GM12878 (cell line): ENCODE data around the gene HTR2B. TPM values are rescaled to one million over a fixed set of nuclear protein-coding genes. Genes with fewer than 3 reads are reported as not detected.

Source experiments
- ATAC-seq: fragments of 200-7000 bp; cut with Tn5 transposase; 3 replicates; pipeline ENCODE4 v1.9.1; 2020; ENCODE audit warnings: mild to moderate bottlenecking, moderate library complexity
- BruUV-seq: library from RNA; stranded (reverse); fragments of 400-500 nt; replicated peaks from 2 replicates; lab custom pipeline; 2021; lab: Mats Ljungman, UMichigan
- CTCF ChIA-PET: fragments of 300-600 bp; sonication (Branson Sonifier 250); formaldehyde crosslinking; extraction: SDS; loops from one replicate; lab custom pipeline; 2021; ENCODE audit warnings: inconsistent platforms; lab: Yijun Ruan, JAX
- POLR2A ChIA-PET: fragments of 350-600 bp; formaldehyde crosslinking; extraction: SDS; loops from one replicate; lab custom pipeline; 2021; ENCODE audit warnings: inconsistent platforms; lab: Charles Lee
- RAD21 ChIA-PET: fragments of 300-600 bp; sonication (Branson Sonifier 250); formaldehyde crosslinking; loops from one replicate; lab custom pipeline; 2023; ENCODE audit warnings: antibody characterized with exemption; ENCODE audit not compliant: unreplicated experiment; lab: Charles Lee
- SMC1A ChIA-PET: fragments of 300-600 bp; sonication (Branson Sonifier 250); formaldehyde crosslinking; loops from one replicate; lab custom pipeline; 2023; ENCODE audit not compliant: unreplicated experiment, uncharacterized antibody; lab: Charles Lee
- DNase-seq: peaks from one replicate; pipeline ENCODE4 v3.0.0-alpha.2; 2011; ENCODE audit warnings: low read depth, low spot score
- FAIRE-seq: peaks from 3 replicates; lab custom pipeline; 2011; peaks lifted over from hg19 to GRCh38; lab: Jason Lieb, UNC
- H2AFZ ChIP-seq: 2 replicates; pipeline ENCODE4 v1.6.0; 2011; ENCODE audit warnings: low read depth, low read length, control low read depth; ENCODE audit not compliant: control insufficient read depth
- H3K27ac ChIP-seq: 2 replicates; pipeline ENCODE4 v1.5.1; 2011; ENCODE audit warnings: control low read depth; ENCODE audit not compliant: control insufficient read depth, insufficient read depth
- H3K27me3 ChIP-seq, 2 experiments: replicated peaks in 1 of 2; 2 replicates each; pipeline versions ENCODE4 v1.6.0 to v1.6.1; 2011; ENCODE audit warnings: low read length in 1 of 2; ENCODE audit not compliant: control insufficient read depth in 2 of 2, insufficient read depth in 2 of 2
- H3K36me3 ChIP-seq, 2 experiments: 2 replicates each; pipeline ENCODE4 v1.5.1; 2011; ENCODE audit warnings: low read length in 1 of 2; ENCODE audit not compliant: control insufficient read depth in 2 of 2, insufficient read depth in 2 of 2
- H3K4me1 ChIP-seq: 2 replicates; pipeline ENCODE4 v1.6.1; 2011; ENCODE audit warnings: mild to moderate bottlenecking, low read length, moderate library complexity, mixed read lengths; ENCODE audit not compliant: control insufficient read depth, insufficient read depth
- H3K4me2 ChIP-seq: 2 replicates; pipeline ENCODE4 v1.6.0; 2011; ENCODE audit warnings: control low read depth; ENCODE audit not compliant: control insufficient read depth, insufficient read depth
- H3K4me3 ChIP-seq: fragments of 200-600 bp; sonication (generic); 2 replicates; pipeline ENCODE4 v1.5.1; 2016
- H3K79me2 ChIP-seq: 2 replicates; pipeline ENCODE4 v1.6.0; 2011; ENCODE audit warnings: low read length; ENCODE audit not compliant: control insufficient read depth, insufficient read depth
- H3K9ac ChIP-seq: 2 replicates; pipeline ENCODE4 v1.8.0; 2011; ENCODE audit warnings: low read length, control low read depth, mixed read lengths; ENCODE audit not compliant: control insufficient read depth, insufficient read depth
- H3K9me3 ChIP-seq: replicated peaks from 3 replicates; pipeline ENCODE4 v1.5.1; 2011; ENCODE audit warnings: mild to moderate bottlenecking, low read length; ENCODE audit not compliant: control insufficient read depth, insufficient read depth
- H4K20me1 ChIP-seq: 2 replicates; pipeline ENCODE4 v1.6.0; 2011; ENCODE audit not compliant: control insufficient read depth, insufficient read depth
- BMI1 ChIP-seq: fragments of 450-650 bp; IDR thresholded peaks from 2 replicates; pipeline ENCODE4 v1.6.1; 2016; ENCODE audit warnings: mild to moderate bottlenecking, moderate library complexity, borderline replicate concordance
- CHD1 ChIP-seq: IDR thresholded peaks from 2 replicates; pipeline ENCODE4 v1.6.1; 2012; ENCODE audit warnings: low read depth, low read length, improper control_type of control experiment
- CREM ChIP-seq: IDR thresholded peaks from 2 replicates; pipeline ENCODE4 v1.6.1; 2014; ENCODE audit warnings: antibody characterized with exemption, low read depth
- EED ChIP-seq: sonication (generic); IDR thresholded peaks from 2 replicates; pipeline ENCODE4 v1.6.1; 2016; ENCODE audit warnings: antibody characterized with exemption, low read depth
- ETV6 ChIP-seq, 2 experiments: fragments of 450-650 bp in 1 of 2; IDR thresholded peaks in 1 of 2; conservative IDR thresholded peaks in 1 of 2; 2 replicates each; pipeline ENCODE4 v1.6.1; 2014; ENCODE audit warnings: antibody characterized with exemption in 1 of 2, borderline replicate concordance in 1 of 2, low read depth in 1 of 2, mild to moderate bottlenecking in 1 of 2, moderate library complexity in 1 of 2
- FOXM1 ChIP-seq: IDR thresholded peaks from 2 replicates; pipeline ENCODE4 v1.6.1; 2012; ENCODE audit warnings: low read depth, mild to moderate bottlenecking, inconsistent platforms, low read length, moderate library complexity
- GATAD2B ChIP-seq: fragments of 450-650 bp; conservative IDR thresholded peaks from 2 replicates; pipeline ENCODE4 v1.6.1; 2017; ENCODE audit warnings: low read depth, mild to moderate bottlenecking, moderate library complexity
- HDAC2 ChIP-seq: fragments of 200-600 bp; sonication (generic); IDR thresholded peaks from 2 replicates; pipeline ENCODE4 v1.6.1; 2017
- PBX3 ChIP-seq: IDR thresholded peaks from 2 replicates; pipeline ENCODE4 v1.6.1; 2011; ENCODE audit warnings: mild to moderate bottlenecking, low read depth, low read length, moderate library complexity; ENCODE audit not compliant: insufficient replicate concordance
- PRDM15 ChIP-seq: fragments of 450-650 bp; formaldehyde crosslinking; IDR thresholded peaks from 2 replicates; pipeline ENCODE4 v1.4.0; 2020; ENCODE audit warnings: mild to moderate bottlenecking, moderate library complexity
- RAD51 ChIP-seq: fragments of 450-650 bp; IDR thresholded peaks from 2 replicates; pipeline ENCODE4 v1.6.1; 2016; ENCODE audit warnings: moderate library complexity, mild to moderate bottlenecking, inconsistent platforms
- SUPT20H ChIP-seq: IDR thresholded peaks from 2 replicates; pipeline ENCODE4 v1.6.1; 2011; ENCODE audit warnings: low read depth, mild to moderate bottlenecking, low read length, moderate library complexity, borderline replicate concordance; ENCODE audit not compliant: control insufficient read depth
- TAF1 ChIP-seq: IDR thresholded peaks from 2 replicates; pipeline ENCODE4 v1.6.1; 2011; ENCODE audit warnings: mild to moderate bottlenecking, low read depth, low read length, borderline replicate concordance
- TCF7 ChIP-seq: IDR thresholded peaks from 2 replicates; pipeline ENCODE4 v1.6.1; 2014; ENCODE audit warnings: antibody characterized with exemption, borderline replicate concordance
- WGBS: methylation state at CpG from one replicate; pipeline ENCODE4 v1.1.6; 2016; ENCODE audit warnings: low lambda C conversion rate; ENCODE audit not compliant: insufficient replicate concordance, insufficient coverage; ENCODE audit errors: missing lambda C conversion rate; 5-methylcytosine and 5-hydroxymethylcytosine counted together
- in situ Hi-C: fragments of 300-500 bp; cut with MboI; formaldehyde crosslinking; loops from 9 replicates; pipeline ENCODE4 v1.14.3; 2018; ENCODE audit warnings: mixed read lengths
- intact Hi-C: fragments of 100-400 bp; cut with micrococcal nuclease; formaldehyde crosslinking; loops from one replicate; pipeline ENCODE4 v1.14.2; 2022; ENCODE audit not compliant: unreplicated experiment
- polyA plus RNA-seq, 11 experiments: library from polyadenylated mRNA; depleted of rRNA in 4 of 11; unstranded in 6 of 11; stranded (reverse) in 5 of 11; fragments of >200 nt; fragmentation: Nextera tagmentation in 4 of 11; fragmentation: Illumina TruSeq in 1 of 11; extraction: Ambion mirVana in 4 of 11; extraction: Trizol in 1 of 11; gene quantifications; 1 replicate in 1 of 11; 2 replicates in 10 of 11; pipeline versions ENCODE4 v1.2.1 to v1.2.3, GENCODE V29; 2011 to 2016; ENCODE audit warnings: inconsistent platforms in 2 of 11, missing spikeins in 2 of 11, low read depth in 1 of 11
- total RNA-seq, 4 experiments: library from RNA; depleted of rRNA in 3 of 4; stranded (reverse); fragments of >200 nt in 3 of 4; fragmentation: Illumina TruSeq in 1 of 4; extraction: Trizol in 1 of 4; gene quantifications; 2 replicates each; pipeline versions ENCODE4 v1.2.1 to v1.2.3, GENCODE V29; 2013 to 2021

HTR2B gene
- total and polyA plus RNA-seq, 10 of the 15 experiments (the other 5 are each of a cell fraction or from before 2014, with no cell fraction given): 0.03 to 1.2 (median 0.15) TPM

- no peak for TF ChIP-seq PRDM15 (CRISPR knock-in tag)
These were observed 21.8 kb upstream of the HTR2B start (continued) for GRCh38 chr2:231146665-231147064.

GRCh38 chr2:231144896-231145295, 20.1 kb upstream of the HTR2B start:
- H3K27me3 ChIP-seq: no peaks in the 10 kb centered on the region
- DNase-seq (no peak), ATAC-seq (no peak), FAIRE-seq (no peak)
- H3K27ac ChIP-seq: no peak overlapping the region
- ChIA-PET CTCF (no interaction called here), RAD21 (interaction anchor here (0.6 to 1.1 kb wide), 2 partner anchors 55 to 59 kb away, joined by 3 read pairs; no protein-coding TSS in a partner anchor), SMC1A (interaction anchor here (1.1 to 1.4 kb wide), 2 partner anchors 15 to 83 kb away, joined by 3 to 4 read pairs; no protein-coding TSS in a partner anchor), POLR2A (no interaction called here)
- in situ Hi-C loops: no loop called here
- H3K36me3 ChIP-seq: peaks cover 1 to 2% of the 10 kb centered on the region in 2 experiments; a peak in 3 of 4 replicates
- H2AFZ ChIP-seq: no peak overlapping the region
- no peak overlapping the region for H3K9ac ChIP-seq
- no TSS peak for BruUV-seq
- H3K4me2 ChIP-seq: no peak overlapping the region
- no peaks in the 10 kb centered on the region for H3K79me2 ChIP-seq
- TF ChIP-seq CREM (no peak), PBX3 (no peak), CHD1 (no peak), FOXM1 (no peak), GATAD2B (no peak), EED (no peak), HDAC2 (no peak), TCF7 (no peak), TAF1 (no peak), SUPT20H (no peak), BMI1 (no peak), RAD51 (no peak), ETV6 (conservative IDR thresholded peaks at IDR 0.05 in 1 of 2, IDR thresholded peaks at IDR 0.05 in 1 of 2; ENCODE audit: borderline replicate concordance in 1 of 2, low read depth in 1 of 2) (no peak)
- no peaks in the 10 kb centered on the region for H4K20me1 ChIP-seq
- 98% methylated on average over 6 of the region's 6 CpGs for WGBS
- H3K9me3 ChIP-seq: no peaks in the 10 kb centered on the region
- no peaks in the 10 kb centered on the region for H3K4me1 ChIP-seq
- intact Hi-C loops: no loop called here
- H3K4me3 ChIP-seq: no peak overlapping the region
